ENCODE data around the gene COLQ.

COLQ gene

GRCh38 chr3:15496341-15496664, 25.2 kb downstream of the COLQ start:
- no peaks in the 10 kb centered on the region for H3K9me3 ChIP-seq (ENCODE audit: control extremely low read depth in 1 of 5, control insufficient read depth in 4 of 5, insufficient read depth in 2 of 5, low read depth in 1 of 5, low read length in 4 of 5)
- H3K27me3 ChIP-seq (replicated peaks in 2 of 5; ENCODE audit: control insufficient read depth in 4 of 5, insufficient read depth in 5 of 5, low read length in 4 of 5), result no peaks in the 10 kb centered on the region
- ChIA-PET CTCF (interaction anchor here (0.9 to 1.5 kb wide), 2 partner anchors 11 to 387 kb away, joined by 3 to 5 read pairs; no protein-coding TSS in a partner anchor), POLR2A (no interaction called here)
- no peaks in the 10 kb centered on the region for H3K36me3 ChIP-seq (ENCODE audit: control insufficient read depth in 4 of 4, insufficient read depth in 4 of 4, low read length in 3 of 4)
- no peaks in the 10 kb centered on the region for H3K4me1 ChIP-seq (ENCODE audit: control extremely low read depth in 1 of 4, control insufficient read depth in 4 of 4, insufficient read depth in 4 of 4, low read length in 3 of 4)
- no peak overlapping the region for H3K4me3 ChIP-seq (ENCODE audit: control insufficient read depth in 1 of 7, extremely low read depth in 1 of 7, insufficient read depth in 4 of 7, low read depth in 2 of 7, low read length in 6 of 7)
- H3K27ac ChIP-seq (ENCODE audit: insufficient read depth in 1 of 2, low read depth in 1 of 2, low read length in 2 of 2, poor library complexity in 1 of 2, severe bottlenecking in 2 of 2), result no peak overlapping the region
- no peak for DNase-seq
- 97% methylated on average over 8 of the region's 8 CpGs for WGBS (ENCODE audit: insufficient coverage)

DNA sequence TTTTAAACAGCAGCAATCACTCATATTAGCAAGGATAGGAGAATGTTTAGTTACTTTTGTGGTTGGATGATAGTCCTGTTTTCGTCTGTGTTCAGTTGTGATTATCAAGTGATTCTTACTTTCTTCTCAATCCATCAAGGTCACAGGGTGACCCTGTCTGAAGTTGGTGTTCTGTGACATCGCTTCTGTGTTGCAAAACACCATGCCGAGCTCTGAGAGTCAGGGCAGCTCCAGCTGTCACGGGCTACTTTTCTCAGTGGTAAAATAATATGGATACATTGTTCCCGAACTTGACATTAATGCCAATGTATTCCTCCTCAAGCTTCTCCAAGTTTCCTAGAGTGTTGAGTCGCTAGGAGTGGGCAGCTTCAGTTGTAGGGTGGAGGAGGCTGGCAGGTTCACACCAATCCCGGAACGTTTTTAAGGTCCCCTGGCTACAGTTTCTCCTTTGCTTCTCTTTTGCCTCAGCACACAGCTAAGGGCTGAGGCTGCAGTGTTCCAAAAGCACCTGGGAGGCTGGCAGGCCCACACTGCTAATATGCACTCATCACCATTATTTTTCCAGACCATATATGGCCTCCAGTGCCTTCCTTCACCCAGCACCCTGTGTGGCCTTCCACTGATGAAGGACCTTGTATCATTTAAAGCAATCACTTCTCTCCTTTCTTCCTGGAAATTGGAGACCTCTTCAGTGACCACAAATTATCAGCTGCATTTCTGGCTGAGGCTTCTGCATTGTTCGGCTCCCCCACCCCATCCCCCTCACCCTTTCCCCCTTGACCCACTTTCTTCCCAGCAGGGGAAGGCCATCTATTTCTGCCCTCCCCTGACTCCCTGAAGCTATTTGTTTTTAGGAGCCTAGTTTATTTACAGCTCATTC, 25.8 kb downstream of the COLQ start:
- POLR2A ChIA-PET, result no interaction called here
- Histone ChIP-seq H3K4me3 (ENCODE audit: control insufficient read depth in 1 of 7, extremely low read depth in 1 of 7, insufficient read depth in 4 of 7, low read depth in 2 of 7, low read length in 6 of 7) (no peak overlapping the region), H3K27ac (ENCODE audit: insufficient read depth in 1 of 2, low read depth in 1 of 2, low read length in 2 of 2, poor library complexity in 1 of 2, severe bottlenecking in 2 of 2) (no peak overlapping the region), H3K4me1 (ENCODE audit: control extremely low read depth in 1 of 4, control insufficient read depth in 4 of 4, insufficient read depth in 4 of 4, low read length in 3 of 4) (no peaks in the 10 kb centered on the region), H3K27me3 (replicated peaks in 2 of 5; ENCODE audit: control insufficient read depth in 4 of 5, insufficient read depth in 5 of 5, low read length in 4 of 5) (no peaks in the 10 kb centered on the region), H3K36me3 (ENCODE audit: control insufficient read depth in 4 of 4, insufficient read depth in 4 of 4, low read length in 3 of 4) (no peaks in the 10 kb centered on the region), H3K9me3 (ENCODE audit: control extremely low read depth in 1 of 5, control insufficient read depth in 4 of 5, insufficient read depth in 2 of 5, low read depth in 1 of 5, low read length in 4 of 5) (no peaks in the 10 kb centered on the region)
- CTCF ChIA-PET, result interaction anchor here (0.9 to 1.5 kb wide), 4 partner anchors 11 to 387 kb away, joined by 3 to 5 read pairs (median 4); no protein-coding TSS in a partner anchor
- no peak for DNase-seq
- WGBS (ENCODE audit: insufficient coverage), result 100% methylated on average over 3 of the region's 9 CpGs

- 100% methylated on average over 4 of the region's 5 CpGs for WGBS (ENCODE audit: insufficient coverage)
- POLR2A ChIA-PET, result no interaction called here
- CTCF ChIA-PET, result interaction anchor here (0.8 to 1.4 kb wide), 2 partner anchors 24 to 53 kb away, joined by 4 read pairs; no protein-coding TSS in a partner anchor
- no peak overlapping the region for H3K27ac ChIP-seq (ENCODE audit: insufficient read depth in 1 of 2, low read depth in 1 of 2, low read length in 2 of 2, poor library complexity in 1 of 2, severe bottlenecking in 2 of 2)
- H3K9me3 ChIP-seq (ENCODE audit: control extremely low read depth in 1 of 5, control insufficient read depth in 4 of 5, insufficient read depth in 2 of 5, low read depth in 1 of 5, low read length in 4 of 5), result no peaks in the 10 kb centered on the region
- H3K4me1 ChIP-seq (ENCODE audit: control extremely low read depth in 1 of 4, control insufficient read depth in 4 of 4, insufficient read depth in 4 of 4, low read length in 3 of 4), result no peaks in the 10 kb centered on the region
- DNase-seq, result no peak
- no peaks in the 10 kb centered on the region for H3K36me3 ChIP-seq (ENCODE audit: control insufficient read depth in 4 of 4, insufficient read depth in 4 of 4, low read length in 3 of 4)
- H3K27me3 ChIP-seq (replicated peaks in 2 of 5; ENCODE audit: control insufficient read depth in 4 of 5, insufficient read depth in 5 of 5, low read length in 4 of 5), result no peaks in the 10 kb centered on the region
- H3K4me3 ChIP-seq (ENCODE audit: control insufficient read depth in 1 of 7, extremely low read depth in 1 of 7, insufficient read depth in 4 of 7, low read depth in 2 of 7, low read length in 6 of 7), result no peak overlapping the region
Observed at GRCh38 chr3:15493436-15493835, 28.1 kb downstream of the COLQ start.

- no peak for DNase-seq
- 96% methylated on average over 4 of the region's 4 CpGs for WGBS (ENCODE audit: insufficient coverage)
- no peaks in the 10 kb centered on the region for H3K9me3 ChIP-seq (ENCODE audit: control extremely low read depth in 1 of 5, control insufficient read depth in 4 of 5, insufficient read depth in 2 of 5, low read depth in 1 of 5, low read length in 4 of 5)
- H3K4me1 ChIP-seq (ENCODE audit: control extremely low read depth in 1 of 4, control insufficient read depth in 4 of 4, insufficient read depth in 4 of 4, low read length in 3 of 4), result no peaks in the 10 kb centered on the region
- POLR2A ChIA-PET, result no interaction called here
- H3K36me3 ChIP-seq (ENCODE audit: control insufficient read depth in 4 of 4, insufficient read depth in 4 of 4, low read length in 3 of 4), result no peaks in the 10 kb centered on the region
- no peaks in the 10 kb centered on the region for H3K27me3 ChIP-seq (replicated peaks in 2 of 5; ENCODE audit: control insufficient read depth in 4 of 5, insufficient read depth in 5 of 5, low read length in 4 of 5)
- no peak overlapping the region for H3K4me3 ChIP-seq (ENCODE audit: control insufficient read depth in 1 of 7, extremely low read depth in 1 of 7, insufficient read depth in 4 of 7, low read depth in 2 of 7, low read length in 6 of 7)
- no peak overlapping the region for H3K27ac ChIP-seq (ENCODE audit: insufficient read depth in 1 of 2, low read depth in 1 of 2, low read length in 2 of 2, poor library complexity in 1 of 2, severe bottlenecking in 2 of 2)
- CTCF ChIA-PET, result interaction anchor here (0.8 to 1.4 kb wide), 2 partner anchors 24 to 52 kb away, joined by 4 read pairs; no protein-coding TSS in a partner anchor
Observed at GRCh38 chr3:15492847-15493360, 28.6 kb downstream of the COLQ start.

- Histone ChIP-seq H3K9me3 (ENCODE audit: control extremely low read depth in 1 of 5, control insufficient read depth in 4 of 5, insufficient read depth in 2 of 5, low read depth in 1 of 5, low read length in 4 of 5) (no peaks in the 10 kb centered on the region), H3K36me3 (ENCODE audit: control insufficient read depth in 4 of 4, insufficient read depth in 4 of 4, low read length in 3 of 4) (no peaks in the 10 kb centered on the region), H3K4me3 (ENCODE audit: control insufficient read depth in 1 of 7, extremely low read depth in 1 of 7, insufficient read depth in 4 of 7, low read depth in 2 of 7, low read length in 6 of 7) (no peak overlapping the region), H3K27ac (ENCODE audit: insufficient read depth in 1 of 2, low read depth in 1 of 2, low read length in 2 of 2, poor library complexity in 1 of 2, severe bottlenecking in 2 of 2) (no peak overlapping the region), H3K4me1 (ENCODE audit: control extremely low read depth in 1 of 4, control insufficient read depth in 4 of 4, insufficient read depth in 4 of 4, low read length in 3 of 4) (no peaks in the 10 kb centered on the region), H3K27me3 (replicated peaks in 2 of 5; ENCODE audit: control insufficient read depth in 4 of 5, insufficient read depth in 5 of 5, low read length in 4 of 5) (no peaks in the 10 kb centered on the region)
- WGBS (ENCODE audit: insufficient coverage), result 100% methylated on average over 8 of the region's 8 CpGs
- ChIA-PET CTCF (interaction anchor here (1.5 kb wide), 1 partner anchor 10 kb away, joined by 3 read pairs; no protein-coding TSS in a partner anchor), POLR2A (interaction anchor here (0.6 kb wide), 1 partner anchor 411 kb away, joined by 9 read pairs; no protein-coding TSS in a partner anchor)
- no peak for DNase-seq
Observed at GRCh38 chr3:15491143-15491542, 30.4 kb downstream of the COLQ start.

- ChIA-PET POLR2A (no interaction called here), CTCF (interaction anchor here (1.5 kb wide), 1 partner anchor 11 kb away, joined by 3 read pairs; no protein-coding TSS in a partner anchor)
- no peaks in the 10 kb centered on the region for H3K36me3 ChIP-seq (ENCODE audit: control insufficient read depth in 4 of 4, insufficient read depth in 4 of 4, low read length in 3 of 4)
- DNase-seq, result no peak
- no peaks in the 10 kb centered on the region for H3K9me3 ChIP-seq (ENCODE audit: control extremely low read depth in 1 of 5, control insufficient read depth in 4 of 5, insufficient read depth in 2 of 5, low read depth in 1 of 5, low read length in 4 of 5)
- H3K4me1 ChIP-seq (ENCODE audit: control extremely low read depth in 1 of 4, control insufficient read depth in 4 of 4, insufficient read depth in 4 of 4, low read length in 3 of 4), result no peaks in the 10 kb centered on the region
- H3K4me3 ChIP-seq (ENCODE audit: control insufficient read depth in 1 of 7, extremely low read depth in 1 of 7, insufficient read depth in 4 of 7, low read depth in 2 of 7, low read length in 6 of 7), result no peak overlapping the region
- H3K27ac ChIP-seq (ENCODE audit: insufficient read depth in 1 of 2, low read depth in 1 of 2, low read length in 2 of 2, poor library complexity in 1 of 2, severe bottlenecking in 2 of 2), result no peak overlapping the region
- WGBS (ENCODE audit: insufficient coverage), result 100% methylated on average over 1 of the region's 2 CpGs
- no peaks in the 10 kb centered on the region for H3K27me3 ChIP-seq (replicated peaks in 2 of 5; ENCODE audit: control insufficient read depth in 4 of 5, insufficient read depth in 5 of 5, low read length in 4 of 5)
Observed at GRCh38 chr3:15490158-15490557, 31.3 kb downstream of the COLQ start.

- ChIA-PET POLR2A (no interaction called here), CTCF (no interaction called here)
- Histone ChIP-seq H3K4me1 (ENCODE audit: control extremely low read depth in 1 of 4, control insufficient read depth in 4 of 4, insufficient read depth in 4 of 4, low read length in 3 of 4) (no peaks in the 10 kb centered on the region), H3K27me3 (replicated peaks in 2 of 5; ENCODE audit: control insufficient read depth in 4 of 5, insufficient read depth in 5 of 5, low read length in 4 of 5) (no peaks in the 10 kb centered on the region), H3K27ac (ENCODE audit: insufficient read depth in 1 of 2, low read depth in 1 of 2, low read length in 2 of 2, poor library complexity in 1 of 2, severe bottlenecking in 2 of 2) (no peak overlapping the region), H3K9me3 (ENCODE audit: control extremely low read depth in 1 of 5, control insufficient read depth in 4 of 5, insufficient read depth in 2 of 5, low read depth in 1 of 5, low read length in 4 of 5) (no peaks in the 10 kb centered on the region), H3K36me3 (ENCODE audit: control insufficient read depth in 4 of 4, insufficient read depth in 4 of 4, low read length in 3 of 4) (no peaks in the 10 kb centered on the region), H3K4me3 (ENCODE audit: control insufficient read depth in 1 of 7, extremely low read depth in 1 of 7, insufficient read depth in 4 of 7, low read depth in 2 of 7, low read length in 6 of 7) (no peak overlapping the region)
- no peak for DNase-seq
- 95% methylated on average over 9 of the region's 9 CpGs for WGBS (ENCODE audit: insufficient coverage)
Observed at GRCh38 chr3:15488002-15488401, 33.5 kb downstream of the COLQ start.
